SK-N-SH treated with all-trans-retinoic acid at 6 μM for 48 hours (cell line): ENCODE results near the gene DDX54.

Source experiments
- ARNTL ChIP-seq: fragments of 450-650 bp; formaldehyde crosslinking; IDR thresholded peaks from 2 replicates; pipeline ENCODE4 v1.5.0; 2020; ENCODE audit warnings: low read depth, mild to moderate bottlenecking, moderate library complexity, borderline replicate concordance
- ISL1 ChIP-seq: fragments of 250-450 bp; sonication (Bioruptor Pico); IDR thresholded peaks from 2 replicates; pipeline ENCODE4 v2.1.2; 2022; ENCODE audit warnings: mild to moderate bottlenecking, moderate library complexity
- ZNF565 ChIP-seq: fragments of 450-650 bp; formaldehyde crosslinking; conservative IDR thresholded peaks from 2 replicates; pipeline ENCODE4 v1.5.0; 2020; ENCODE audit warnings: low read depth, mild to moderate bottlenecking, moderate library complexity
- TF ChIP-seq, protein P1 (sequence below): fragments of 250-450 bp; sonication (Bioruptor Pico); IDR thresholded peaks from 2 replicates; pipeline ENCODE4 v1.5.1; 2020; ENCODE audit warnings: low read depth, mild to moderate bottlenecking, moderate library complexity
- TF ChIP-seq, protein P2 (sequence below): fragments of 250-450 bp; sonication (Bioruptor Pico); IDR thresholded peaks from 2 replicates; pipeline ENCODE4 v1.8.0; 2020; ENCODE audit warnings: mild to moderate bottlenecking, moderate library complexity, borderline replicate concordance

- TF ChIP-seq, protein P1, sequence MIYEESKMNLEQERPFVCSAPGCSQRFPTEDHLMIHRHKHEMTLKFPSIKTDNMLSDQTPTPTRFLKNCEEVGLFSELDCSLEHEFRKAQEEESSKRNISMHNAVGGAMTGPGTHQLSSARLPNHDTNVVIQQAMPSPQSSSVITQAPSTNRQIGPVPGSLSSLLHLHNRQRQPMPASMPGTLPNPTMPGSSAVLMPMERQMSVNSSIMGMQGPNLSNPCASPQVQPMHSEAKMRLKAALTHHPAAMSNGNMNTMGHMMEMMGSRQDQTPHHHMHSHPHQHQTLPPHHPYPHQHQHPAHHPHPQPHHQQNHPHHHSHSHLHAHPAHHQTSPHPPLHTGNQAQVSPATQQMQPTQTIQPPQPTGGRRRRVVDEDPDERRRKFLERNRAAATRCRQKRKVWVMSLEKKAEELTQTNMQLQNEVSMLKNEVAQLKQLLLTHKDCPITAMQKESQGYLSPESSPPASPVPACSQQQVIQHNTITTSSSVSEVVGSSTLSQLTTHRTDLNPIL (CRISPR knock-in tag), result no peak
- TF ChIP-seq ARNTL (CRISPR knock-in tag), result no peak
- TF ChIP-seq ISL1, result no peak
- TF ChIP-seq, protein P2, sequence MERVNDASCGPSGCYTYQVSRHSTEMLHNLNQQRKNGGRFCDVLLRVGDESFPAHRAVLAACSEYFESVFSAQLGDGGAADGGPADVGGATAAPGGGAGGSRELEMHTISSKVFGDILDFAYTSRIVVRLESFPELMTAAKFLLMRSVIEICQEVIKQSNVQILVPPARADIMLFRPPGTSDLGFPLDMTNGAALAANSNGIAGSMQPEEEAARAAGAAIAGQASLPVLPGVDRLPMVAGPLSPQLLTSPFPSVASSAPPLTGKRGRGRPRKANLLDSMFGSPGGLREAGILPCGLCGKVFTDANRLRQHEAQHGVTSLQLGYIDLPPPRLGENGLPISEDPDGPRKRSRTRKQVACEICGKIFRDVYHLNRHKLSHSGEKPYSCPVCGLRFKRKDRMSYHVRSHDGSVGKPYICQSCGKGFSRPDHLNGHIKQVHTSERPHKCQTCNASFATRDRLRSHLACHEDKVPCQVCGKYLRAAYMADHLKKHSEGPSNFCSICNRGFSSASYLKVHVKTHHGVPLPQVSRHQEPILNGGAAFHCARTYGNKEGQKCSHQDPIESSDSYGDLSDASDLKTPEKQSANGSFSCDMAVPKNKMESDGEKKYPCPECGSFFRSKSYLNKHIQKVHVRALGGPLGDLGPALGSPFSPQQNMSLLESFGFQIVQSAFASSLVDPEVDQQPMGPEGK, result no peak
- TF ChIP-seq ZNF565, result no peak
These were observed 75.9 kb downstream of the DDX54 start for GRCh38 chr12:113109360-113109759.
